A549 (cell line): ENCODE results near the gene KIF3B. TPM values are rescaled to one million over a fixed set of nuclear protein-coding genes. Genes with fewer than 3 reads are reported as not detected.

Source experiments
- ATAC-seq, 2 experiments: fragments of 200-7000 bp in 1 of 2; fragments of >200 bp in 1 of 2; cut with Nextera tagmentation in 1 of 2; cut with Tn5 transposase in 1 of 2; 3 replicates each; pipeline versions ENCODE4 v1.8.0 to v1.9.1; 2018 to 2020; ENCODE audit warnings: mild to moderate bottlenecking in 1 of 2, moderate library complexity in 1 of 2
- CTCF ChIA-PET: fragments of 300-600 bp; sonication (Branson Sonifier 250); formaldehyde crosslinking; extraction: SDS; loops from one replicate; lab custom pipeline; 2021; ENCODE audit warnings: antibody characterized with exemption, inconsistent platforms; lab: Yijun Ruan, JAX
- POLR2A ChIA-PET: fragments of 350-600 bp; formaldehyde crosslinking; extraction: SDS; loops from one replicate; lab custom pipeline; 2021; ENCODE audit warnings: antibody characterized with exemption, inconsistent platforms; lab: Yijun Ruan, JAX
- DNase-seq, 2 experiments: peaks; one replicate each; pipeline versions ENCODE4 v3.0.0 to v3.0.0-alpha.2; 2011 to 2016; ENCODE audit warnings: low read depth in 1 of 2, low spot score in 1 of 2
- FAIRE-seq: peaks from 2 replicates; lab custom pipeline; 2011; peaks lifted over from hg19 to GRCh38; lab: Jason Lieb, UNC
- H3K27ac ChIP-seq, 2 experiments: fragments of >200 bp; sonication (Bioruptor Twin); formaldehyde crosslinking; 3 replicates each; pipeline ENCODE4 v1.5.1; 2016 to 2017
- H3K4me1 ChIP-seq: fragments of >200 bp; sonication (Bioruptor Twin); formaldehyde crosslinking; 3 replicates; pipeline ENCODE4 v1.6.1; 2016
- H3K4me2 ChIP-seq: fragments of >200 bp; sonication (Bioruptor Twin); formaldehyde crosslinking; 3 replicates; pipeline ENCODE4 v1.6.1; 2016
- H3K4me3 ChIP-seq: fragments of >200 bp; sonication (Bioruptor Twin); formaldehyde crosslinking; 3 replicates; pipeline ENCODE4 v1.5.1; 2016
- H3K9me3 ChIP-seq: fragments of >200 bp; sonication (Bioruptor Twin); formaldehyde crosslinking; 3 replicates; pipeline ENCODE4 v1.6.1; 2016
- CBX8 ChIP-seq: fragments of 200-600 bp; sonication (generic); IDR thresholded peaks from 2 replicates; pipeline ENCODE4 v1.6.1; 2016
- EHF ChIP-seq: fragments of 250-450 bp; sonication (Bioruptor Pico); IDR thresholded peaks from 2 replicates; pipeline ENCODE4 v1.5.0; 2020; ENCODE audit warnings: mild to moderate bottlenecking
- EP300 ChIP-seq, 2 experiments: fragments of >200 bp; sonication (Bioruptor Twin); formaldehyde crosslinking; IDR thresholded peaks; 2 replicates in 1 of 2; 3 replicates in 1 of 2; pipeline ENCODE4 v1.6.1; 2016 to 2017
- FOSL2 ChIP-seq, 2 experiments: fragments of 450-650 bp in 1 of 2; fragments of >200 bp in 1 of 2; sonication (Bioruptor Twin) in 1 of 2; formaldehyde crosslinking; IDR thresholded peaks; 2 replicates each; pipeline versions ENCODE4 v1.5.0 to v1.6.1; 2016 to 2020; ENCODE audit warnings: mild to moderate bottlenecking in 1 of 2, moderate library complexity in 1 of 2
- FOXS1 ChIP-seq: fragments of 250-450 bp; sonication (Bioruptor Pico); IDR thresholded peaks from 2 replicates; pipeline ENCODE4 v1.5.0; 2020; ENCODE audit warnings: mild to moderate bottlenecking, moderate library complexity
- HOXA7 ChIP-seq: fragments of 250-450 bp; sonication (Bioruptor Pico); IDR thresholded peaks from 2 replicates; pipeline ENCODE4 v1.5.0; 2020; ENCODE audit warnings: mild to moderate bottlenecking, moderate library complexity
- HOXB13 ChIP-seq: fragments of 250-450 bp; sonication (Bioruptor Pico); IDR thresholded peaks from 2 replicates; pipeline ENCODE4 v1.5.0; 2020; ENCODE audit warnings: low read depth, mild to moderate bottlenecking, moderate library complexity
- KDM5A ChIP-seq: fragments of 200-600 bp; sonication (generic); IDR thresholded peaks from 2 replicates; pipeline ENCODE4 v1.6.1; 2016; ENCODE audit warnings: antibody characterized with exemption, mild to moderate bottlenecking
- MAFK ChIP-seq: fragments of 450-650 bp; IDR thresholded peaks from 2 replicates; pipeline ENCODE4 v1.6.1; 2014; ENCODE audit not compliant: partially characterized antibody
- MAZ ChIP-seq: fragments of 150-350 bp; IDR thresholded peaks from 2 replicates; pipeline ENCODE4 v1.6.1; 2014; ENCODE audit warnings: antibody characterized with exemption, low read depth, low read length, borderline replicate concordance
- MYC ChIP-seq: IDR thresholded peaks from 2 replicates; pipeline ENCODE4 v1.6.1; 2012; ENCODE audit warnings: mild to moderate bottlenecking, inconsistent platforms, low read length, improper control_type of control experiment, borderline replicate concordance
- NPAS2 ChIP-seq: fragments of 250-450 bp; sonication (Bioruptor Pico); IDR thresholded peaks from 2 replicates; pipeline ENCODE4 v1.8.0; 2022; ENCODE audit warnings: mild to moderate bottlenecking, moderate library complexity, borderline replicate concordance
- NR3C1 ChIP-seq: fragments of >200 bp; sonication (Bioruptor Twin); formaldehyde crosslinking; IDR thresholded peaks from 3 replicates; pipeline ENCODE4 v1.6.1; 2017
- POLR2A ChIP-seq: IDR thresholded peaks from 2 replicates; pipeline ENCODE4 v1.6.1; 2012; ENCODE audit warnings: mild to moderate bottlenecking, low read length
- SMC3 ChIP-seq: fragments of >200 bp; sonication (Bioruptor Twin); formaldehyde crosslinking; IDR thresholded peaks from 3 replicates; pipeline ENCODE4 v1.6.1; 2018; ENCODE audit warnings: inconsistent platforms
- ZFP36 ChIP-seq: fragments of 450-650 bp; IDR thresholded peaks from 2 replicates; pipeline ENCODE4 v1.6.1; 2014; ENCODE audit warnings: borderline replicate concordance; ENCODE audit not compliant: partially characterized antibody
- ZNF302 ChIP-seq: fragments of 250-450 bp; sonication (Bioruptor Pico); IDR thresholded peaks from 2 replicates; pipeline ENCODE4 v1.9.0; 2021; ENCODE audit warnings: inconsistent platforms, mild to moderate bottlenecking, moderate library complexity
- ZSCAN20 ChIP-seq: fragments of 250-450 bp; sonication (Bioruptor Pico); IDR thresholded peaks from 2 replicates; pipeline ENCODE4 v1.8.0; 2022; ENCODE audit warnings: mild to moderate bottlenecking, moderate library complexity
- WGBS: methylation state at CpG from one replicate; pipeline ENCODE4 v1.1.6; 2017; ENCODE audit errors: missing lambda C conversion rate; 5-methylcytosine and 5-hydroxymethylcytosine counted together
- polyA plus RNA-seq, 4 experiments: library from polyadenylated mRNA; depleted of rRNA in 3 of 4; stranded (reverse); fragments of >200 nt; fragmentation: RNase III in 1 of 4; extraction: RNeasy Plus Mini Kit Qiagen cat#74134 plus additional on column Dnase treatment in 1 of 4; gene quantifications; 2 replicates in 3 of 4; 3 replicates in 1 of 4; pipeline ENCODE4 v1.2.3, GENCODE V29; 2011 to 2017
- TF ChIP-seq, protein P1 (sequence below): fragments of 200-600 bp; sonication (generic); IDR thresholded peaks from 2 replicates; pipeline ENCODE4 v1.6.1; 2016; ENCODE audit warnings: antibody characterized with exemption, mild to moderate bottlenecking, moderate library complexity
- TF ChIP-seq, protein P2 (sequence below): fragments of >200 bp; sonication (Bioruptor Twin); formaldehyde crosslinking; IDR thresholded peaks from 3 replicates; pipeline ENCODE4 v1.6.1; 2016
- TF ChIP-seq, protein P3 (sequence below): IDR thresholded peaks from 2 replicates; pipeline ENCODE4 v1.6.1; 2012
- TF ChIP-seq, protein P4 (sequence below): fragments of 250-450 bp; sonication (Bioruptor Pico); IDR thresholded peaks from 2 replicates; pipeline ENCODE4 v1.5.0; 2020; ENCODE audit warnings: low read depth, mild to moderate bottlenecking, moderate library complexity
- TF ChIP-seq, protein P5 (sequence below): fragments of 150-350 bp; IDR thresholded peaks from 2 replicates; pipeline ENCODE4 v1.6.1; 2014; ENCODE audit warnings: low read depth, mild to moderate bottlenecking, low read length

The KIF3B gene
- polyA plus RNA-seq, 2 of the 4 experiments (the other 2 are of a cell fraction), result 23.7 to 33.7 TPM

DNA sequence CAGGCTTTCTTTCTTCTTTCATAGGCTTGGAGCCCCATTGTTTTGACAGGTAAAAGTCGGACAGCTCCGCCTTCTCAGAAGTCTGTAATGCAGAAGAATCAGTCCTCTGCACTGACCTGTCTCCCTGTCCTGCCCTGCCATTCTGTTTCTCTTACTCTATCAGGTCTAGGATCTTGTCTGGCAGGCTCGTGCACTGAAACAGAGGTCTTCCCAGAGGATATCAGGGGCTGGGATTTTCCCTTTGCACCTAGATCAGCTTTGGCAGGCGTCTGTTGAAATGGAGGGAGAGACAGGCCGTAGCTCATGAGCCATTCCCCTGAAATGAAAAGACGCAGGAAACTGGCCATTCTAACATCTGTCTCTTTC is 25.0 kb downstream of the KIF3B start:
- FAIRE-seq, result no peak
- Histone ChIP-seq H3K4me1 (no peaks in the 10 kb centered on the region), H3K4me3 (no peak overlapping the region), H3K27ac (no peak overlapping the region), H3K9me3 (no peaks in the 10 kb centered on the region), H3K4me2 (no peak overlapping the region)
- WGBS, result 88% methylated on average over 6 of the region's 6 CpGs
- ChIA-PET CTCF (interaction anchor here (0.6 kb wide), 1 partner anchor 14 kb away, joined by 3 read pairs; no protein-coding TSS in a partner anchor), POLR2A (no interaction called here)
- no peak for TF ChIP-seq EHF (CRISPR knock-in tag)
- no peak for TF ChIP-seq POLR2A
- TF ChIP-seq NR3C1, result no peak
- no peak for TF ChIP-seq EP300 (IDR thresholded peaks at IDR 0.05)
- TF ChIP-seq, protein P1, sequence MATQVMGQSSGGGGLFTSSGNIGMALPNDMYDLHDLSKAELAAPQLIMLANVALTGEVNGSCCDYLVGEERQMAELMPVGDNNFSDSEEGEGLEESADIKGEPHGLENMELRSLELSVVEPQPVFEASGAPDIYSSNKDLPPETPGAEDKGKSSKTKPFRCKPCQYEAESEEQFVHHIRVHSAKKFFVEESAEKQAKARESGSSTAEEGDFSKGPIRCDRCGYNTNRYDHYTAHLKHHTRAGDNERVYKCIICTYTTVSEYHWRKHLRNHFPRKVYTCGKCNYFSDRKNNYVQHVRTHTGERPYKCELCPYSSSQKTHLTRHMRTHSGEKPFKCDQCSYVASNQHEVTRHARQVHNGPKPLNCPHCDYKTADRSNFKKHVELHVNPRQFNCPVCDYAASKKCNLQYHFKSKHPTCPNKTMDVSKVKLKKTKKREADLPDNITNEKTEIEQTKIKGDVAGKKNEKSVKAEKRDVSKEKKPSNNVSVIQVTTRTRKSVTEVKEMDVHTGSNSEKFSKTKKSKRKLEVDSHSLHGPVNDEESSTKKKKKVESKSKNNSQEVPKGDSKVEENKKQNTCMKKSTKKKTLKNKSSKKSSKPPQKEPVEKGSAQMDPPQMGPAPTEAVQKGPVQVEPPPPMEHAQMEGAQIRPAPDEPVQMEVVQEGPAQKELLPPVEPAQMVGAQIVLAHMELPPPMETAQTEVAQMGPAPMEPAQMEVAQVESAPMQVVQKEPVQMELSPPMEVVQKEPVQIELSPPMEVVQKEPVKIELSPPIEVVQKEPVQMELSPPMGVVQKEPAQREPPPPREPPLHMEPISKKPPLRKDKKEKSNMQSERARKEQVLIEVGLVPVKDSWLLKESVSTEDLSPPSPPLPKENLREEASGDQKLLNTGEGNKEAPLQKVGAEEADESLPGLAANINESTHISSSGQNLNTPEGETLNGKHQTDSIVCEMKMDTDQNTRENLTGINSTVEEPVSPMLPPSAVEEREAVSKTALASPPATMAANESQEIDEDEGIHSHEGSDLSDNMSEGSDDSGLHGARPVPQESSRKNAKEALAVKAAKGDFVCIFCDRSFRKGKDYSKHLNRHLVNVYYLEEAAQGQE, result no peak
- TF ChIP-seq FOXS1 (CRISPR knock-in tag), result no peak
- TF ChIP-seq MAFK, result no peak
- TF ChIP-seq, protein P2, sequence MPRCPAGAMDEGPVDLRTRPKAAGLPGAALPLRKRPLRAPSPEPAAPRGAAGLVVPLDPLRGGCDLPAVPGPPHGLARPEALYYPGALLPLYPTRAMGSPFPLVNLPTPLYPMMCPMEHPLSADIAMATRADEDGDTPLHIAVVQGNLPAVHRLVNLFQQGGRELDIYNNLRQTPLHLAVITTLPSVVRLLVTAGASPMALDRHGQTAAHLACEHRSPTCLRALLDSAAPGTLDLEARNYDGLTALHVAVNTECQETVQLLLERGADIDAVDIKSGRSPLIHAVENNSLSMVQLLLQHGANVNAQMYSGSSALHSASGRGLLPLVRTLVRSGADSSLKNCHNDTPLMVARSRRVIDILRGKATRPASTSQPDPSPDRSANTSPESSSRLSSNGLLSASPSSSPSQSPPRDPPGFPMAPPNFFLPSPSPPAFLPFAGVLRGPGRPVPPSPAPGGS, result no peak
- TF ChIP-seq HOXB13 (CRISPR knock-in tag), result no peak
- no peak for TF ChIP-seq MAZ
- TF ChIP-seq KDM5A, result no peak
- TF ChIP-seq SMC3, result no peak
- no peak for TF ChIP-seq ZFP36
- no peak for TF ChIP-seq MYC
- TF ChIP-seq, protein P3, sequence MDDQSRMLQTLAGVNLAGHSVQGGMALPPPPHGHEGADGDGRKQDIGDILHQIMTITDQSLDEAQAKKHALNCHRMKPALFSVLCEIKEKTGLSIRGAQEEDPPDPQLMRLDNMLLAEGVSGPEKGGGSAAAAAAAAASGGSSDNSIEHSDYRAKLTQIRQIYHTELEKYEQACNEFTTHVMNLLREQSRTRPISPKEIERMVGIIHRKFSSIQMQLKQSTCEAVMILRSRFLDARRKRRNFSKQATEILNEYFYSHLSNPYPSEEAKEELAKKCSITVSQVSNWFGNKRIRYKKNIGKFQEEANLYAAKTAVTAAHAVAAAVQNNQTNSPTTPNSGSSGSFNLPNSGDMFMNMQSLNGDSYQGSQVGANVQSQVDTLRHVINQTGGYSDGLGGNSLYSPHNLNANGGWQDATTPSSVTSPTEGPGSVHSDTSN, result no peak
- no peak for ATAC-seq
- no peak for DNase-seq

DNA sequence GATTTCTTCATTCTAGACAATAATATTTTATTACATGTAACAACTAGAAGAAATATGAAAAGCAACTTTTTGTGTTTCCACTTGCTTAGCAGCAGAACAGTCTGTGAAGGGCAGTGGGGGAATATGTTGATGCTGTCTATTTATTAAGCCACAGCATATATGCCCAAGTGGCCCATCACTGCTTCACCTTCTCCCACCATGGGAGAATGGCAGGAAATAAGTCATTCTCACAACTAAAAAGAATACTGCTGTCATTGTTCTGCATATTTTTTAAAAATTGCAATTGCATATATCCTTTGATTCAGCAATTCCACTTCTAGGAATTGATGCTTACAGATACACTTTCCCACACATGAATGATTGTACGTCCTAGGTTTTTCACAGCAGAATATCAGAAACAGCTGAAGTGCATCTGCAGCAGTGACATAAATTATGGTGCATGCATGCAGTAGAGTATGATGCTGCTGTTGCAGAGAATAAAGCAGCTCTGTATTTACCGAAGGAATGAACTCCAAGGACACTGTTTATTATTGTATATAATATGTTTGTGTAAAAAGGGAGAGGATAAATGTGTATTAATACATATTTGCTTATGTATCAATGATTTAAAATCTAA is 26.8 kb downstream of the KIF3B start:
- no peak for TF ChIP-seq CBX8
- no peak for TF ChIP-seq ZFP36
- TF ChIP-seq ZNF302 (CRISPR knock-in tag), result no peak
- TF ChIP-seq, protein P4, sequence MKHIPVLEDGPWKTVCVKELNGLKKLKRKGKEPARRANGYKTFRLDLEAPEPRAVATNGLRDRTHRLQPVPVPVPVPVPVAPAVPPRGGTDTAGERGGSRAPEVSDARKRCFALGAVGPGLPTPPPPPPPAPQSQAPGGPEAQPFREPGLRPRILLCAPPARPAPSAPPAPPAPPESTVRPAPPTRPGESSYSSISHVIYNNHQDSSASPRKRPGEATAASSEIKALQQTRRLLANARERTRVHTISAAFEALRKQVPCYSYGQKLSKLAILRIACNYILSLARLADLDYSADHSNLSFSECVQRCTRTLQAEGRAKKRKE, result no peak
- TF ChIP-seq ZSCAN20, result no peak
- TF ChIP-seq, protein P3, result no peak
- TF ChIP-seq FOSL2 (IDR thresholded peaks at IDR 0.05), result no peak
- TF ChIP-seq FOSL2 (CRISPR knock-in tag; IDR thresholded peaks at IDR 0.05), result no peak
- TF ChIP-seq HOXA7 (CRISPR knock-in tag), result no peak
- TF ChIP-seq, protein P5, sequence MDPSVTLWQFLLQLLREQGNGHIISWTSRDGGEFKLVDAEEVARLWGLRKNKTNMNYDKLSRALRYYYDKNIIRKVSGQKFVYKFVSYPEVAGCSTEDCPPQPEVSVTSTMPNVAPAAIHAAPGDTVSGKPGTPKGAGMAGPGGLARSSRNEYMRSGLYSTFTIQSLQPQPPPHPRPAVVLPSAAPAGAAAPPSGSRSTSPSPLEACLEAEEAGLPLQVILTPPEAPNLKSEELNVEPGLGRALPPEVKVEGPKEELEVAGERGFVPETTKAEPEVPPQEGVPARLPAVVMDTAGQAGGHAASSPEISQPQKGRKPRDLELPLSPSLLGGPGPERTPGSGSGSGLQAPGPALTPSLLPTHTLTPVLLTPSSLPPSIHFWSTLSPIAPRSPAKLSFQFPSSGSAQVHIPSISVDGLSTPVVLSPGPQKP, result no peak
- no peak for TF ChIP-seq HOXB13 (CRISPR knock-in tag)
- TF ChIP-seq NPAS2 (CRISPR knock-in tag), result no peak
- FAIRE-seq (no peak), ATAC-seq (no peak), DNase-seq (no peak)
- 83% methylated on average over 2 of the region's 2 CpGs for WGBS
- H3K9me3 ChIP-seq, result no peaks in the 10 kb centered on the region
- POLR2A ChIA-PET, result no interaction called here
- no peak overlapping the region for H3K4me2 ChIP-seq
- H3K4me3 ChIP-seq, result no peak overlapping the region
- CTCF ChIA-PET, result interaction anchor here (0.7 kb wide), 1 partner anchor 80 kb away, joined by 4 read pairs; no protein-coding TSS in a partner anchor
- H3K4me1 ChIP-seq, result no peaks in the 10 kb centered on the region
- H3K27ac ChIP-seq, result no peak overlapping the region
